ENCODE measurements around the gene RNF41.

Gene RNF41

GRCh38 chr12:56154818-56155217 is 66.9 kb downstream of the RNF41 start:
- in situ Hi-C loops (cut with MboI; ENCODE audit: low sequenced_read_pairs): no loop called here

GRCh38 chr12:56154246-56154771 is 67.4 kb downstream of the RNF41 start:
- in situ Hi-C loops (cut with MboI; ENCODE audit: low sequenced_read_pairs): no loop called here

- in situ Hi-C loops (cut with MboI; ENCODE audit: low sequenced_read_pairs): no loop called here
Measured at GRCh38 chr12:56153678-56154065, 68.0 kb downstream of the RNF41 start.

- in situ Hi-C loops (cut with MboI; ENCODE audit: low sequenced_read_pairs): no loop called here
Measured at GRCh38 chr12:56152756-56153677, 68.7 kb downstream of the RNF41 start.
